CD4-positive, alpha-beta T cell treated with Interleukin-10 for 1 hour (primary cell): Measurements from ENCODE around the gene ARHGEF6.
"Not testable (repeated sequence)": the region's sequence is repeated elsewhere in the genome, so short reads cannot be mapped to it uniquely, and the experiment has no call there.

ENCODE experiments used
- DNase-seq: peaks from one replicate; pipeline ENCODE4 v3.0.0-alpha.2; 2020

ARHGEF6 gene

GRCh38 chrX:136781180-136781797 lies 557 bp upstream of the ARHGEF6 start:
- DNase-seq, result no peak

GRCh38 chrX:136780241-136780640 lies 491 bp downstream of the ARHGEF6 start:
- DNase-seq, result no peak

- DNase-seq, result peak; percentile 54
Observed at GRCh38 chrX:136779346-136779781, 1.4 kb downstream of the ARHGEF6 start.

- no peak for DNase-seq
Observed at GRCh38 chrX:136778916-136779315, 1.8 kb downstream of the ARHGEF6 start.

GRCh38 chrX:136778020-136778419 lies 2.7 kb downstream of the ARHGEF6 start:
- no peak for DNase-seq

GRCh38 chrX:136773648-136774047 lies 7.1 kb downstream of the ARHGEF6 start:
- DNase-seq, result no peak

- DNase-seq, result not testable (repeated sequence)
Observed at GRCh38 chrX:136771869-136772268, 8.9 kb downstream of the ARHGEF6 start.

- peak; percentile 45 for DNase-seq
Observed at GRCh38 chrX:136768469-136769084, 12.2 kb downstream of the ARHGEF6 start.

GRCh38 chrX:136767104-136767941 lies 13.4 kb downstream of the ARHGEF6 start:
- DNase-seq, result peak; percentile 43

- no peak for DNase-seq
Observed at GRCh38 chrX:136766785-136767103, 14.0 kb downstream of the ARHGEF6 start.

- DNase-seq, result no peak
Observed at GRCh38 chrX:136765821-136766356, 14.8 kb downstream of the ARHGEF6 start.

- no peak for DNase-seq
Observed at GRCh38 chrX:136764206-136764605, 16.5 kb downstream of the ARHGEF6 start.

GRCh38 chrX:136762820-136763452 lies 17.8 kb downstream of the ARHGEF6 start:
- DNase-seq, result no peak

- DNase-seq, result no peak
Observed at GRCh38 chrX:136761421-136761820, 19.3 kb downstream of the ARHGEF6 start.

- peak; percentile 28 for DNase-seq
Observed at GRCh38 chrX:136759968-136760367, 20.8 kb downstream of the ARHGEF6 start.

GRCh38 chrX:136755411-136755810 lies 25.3 kb downstream of the ARHGEF6 start:
- no peak for DNase-seq

GRCh38 chrX:136754651-136755050 lies 26.1 kb downstream of the ARHGEF6 start:
- no peak for DNase-seq

- DNase-seq, result no peak
Observed at GRCh38 chrX:136752796-136753195, 27.9 kb downstream of the ARHGEF6 start.

- no peak for DNase-seq
Observed at GRCh38 chrX:136752346-136752745, 28.4 kb downstream of the ARHGEF6 start.

- DNase-seq, result no peak
Observed at GRCh38 chrX:136750364-136750763, 30.4 kb downstream of the ARHGEF6 start.

- DNase-seq, result peak; percentile 25
Observed at GRCh38 chrX:136747003-136747986, 33.4 kb downstream of the ARHGEF6 start.
